HepG2 (cell line): Measurements from ENCODE around the gene ZBTB9. TPM values are rescaled to one million over a fixed set of nuclear protein-coding genes. Genes with fewer than 3 reads are reported as not detected.

Source experiments
- GATAD2A ChIP-seq: IDR thresholded peaks from 2 replicates; pipeline ENCODE4 v1.6.1; 2016
- IRF2 ChIP-seq: IDR thresholded peaks from 2 replicates; pipeline ENCODE4 v1.6.1; 2018; ENCODE audit warnings: missing genetic modification reagents, missing compliant biosample characterization
- NBN ChIP-seq: fragments of 450-650 bp; conservative IDR thresholded peaks from 2 replicates; pipeline ENCODE4 v1.6.1; 2017
- PBX2 ChIP-seq: IDR thresholded peaks from 2 replicates; pipeline ENCODE4 v1.6.1; 2016; ENCODE audit warnings: control low read depth
- REST ChIP-seq, 2 experiments: IDR thresholded peaks; 2 replicates each; pipeline ENCODE4 v1.6.1; 2011 to 2012; ENCODE audit warnings: low read length in 2 of 2, borderline replicate concordance in 1 of 2, low read depth in 1 of 2, mild to moderate bottlenecking in 1 of 2, moderate library complexity in 1 of 2
- SCMH1 ChIP-seq: sonication (generic); formaldehyde crosslinking; IDR thresholded peaks from 2 replicates; pipeline ENCODE4 v1.9.0; 2021; ENCODE audit warnings: missing genetic modification reagents, mild to moderate bottlenecking, borderline replicate concordance
- ZBTB38 ChIP-seq: sonication (generic); formaldehyde crosslinking; IDR thresholded peaks from 2 replicates; pipeline ENCODE4 v1.5.1; 2020; ENCODE audit warnings: mild to moderate bottlenecking, missing genetic modification reagents
- ZNF121 ChIP-seq: sonication (generic); formaldehyde crosslinking; IDR thresholded peaks from 2 replicates; pipeline ENCODE4 v1.5.0; 2020; ENCODE audit warnings: mild to moderate bottlenecking, missing genetic modification reagents
- ZNF329 ChIP-seq: sonication (generic); formaldehyde crosslinking; IDR thresholded peaks from 2 replicates; pipeline ENCODE4 v1.9.0; 2021; ENCODE audit warnings: low read depth, mild to moderate bottlenecking, missing genetic modification reagents
- ZNF841 ChIP-seq: sonication (generic); formaldehyde crosslinking; IDR thresholded peaks from 2 replicates; pipeline ENCODE4 v1.8.1; 2023; ENCODE audit warnings: missing genetic modification reagents, borderline replicate concordance
- polyA plus RNA-seq, 8 experiments: library from polyadenylated mRNA; depleted of rRNA in 3 of 8; stranded (reverse) in 7 of 8; unstranded in 1 of 8; fragments of >200 nt; fragmentation: Illumina TruSeq in 4 of 8; extraction: Trizol in 4 of 8; gene quantifications; 2 replicates each; pipeline versions ENCODE4 v1.2.1 to v1.2.3, GENCODE V29; 2011 to 2016; ENCODE audit warnings: low read depth in 4 of 8, missing spikeins in 1 of 8, mixed read lengths in 1 of 8; ENCODE audit not compliant: insufficient read depth in 1 of 8
- total RNA-seq, 5 experiments: library from RNA; depleted of rRNA; stranded (reverse); fragments of >200 nt; fragmentation: Illumina TruSeq; extraction: Trizol; gene quantifications; 2 replicates each; pipeline ENCODE4 v1.2.3, GENCODE V29; 2016; ENCODE audit warnings: low read depth in 1 of 5
- TF ChIP-seq, protein P1 (sequence below): sonication (generic); formaldehyde crosslinking; IDR thresholded peaks from 2 replicates; pipeline ENCODE4 v1.4.0; 2020; ENCODE audit warnings: mild to moderate bottlenecking, missing genetic modification reagents
- TF ChIP-seq, protein P2 (sequence below): sonication (generic); formaldehyde crosslinking; IDR thresholded peaks from 2 replicates; pipeline ENCODE4 v1.5.0; 2020; ENCODE audit warnings: mild to moderate bottlenecking, missing genetic modification reagents, borderline replicate concordance
- TF ChIP-seq, protein P3 (sequence below): sonication (generic); formaldehyde crosslinking; IDR thresholded peaks from 2 replicates; pipeline ENCODE4 v1.9.0; 2021; ENCODE audit warnings: missing genetic modification reagents, mild to moderate bottlenecking, borderline replicate concordance
- TF ChIP-seq, protein P4 (sequence below): sonication (generic); formaldehyde crosslinking; IDR thresholded peaks from 2 replicates; pipeline ENCODE4 v1.4.0; 2020; ENCODE audit warnings: missing genetic modification reagents

Gene ZBTB9
- total and polyA plus RNA-seq, 2 of the 13 experiments (the other 11 are each of a cell fraction or from before 2014, with no cell fraction given) = 5.3 to 9.2 TPM

GRCh38 chr6:33417903-33418689 is 36.3 kb upstream of the ZBTB9 start, which contains the start of gene CUTA (continued):
- TF ChIP-seq REST (IDR thresholded peaks at IDR 0.05; ENCODE audit: borderline replicate concordance in 1 of 2, low read depth in 1 of 2, low read length in 2 of 2) (no peak), ZNF841 (CRISPR knock-in tag) (no peak), ZNF121 (CRISPR knock-in tag) (no peak), SCMH1 (CRISPR knock-in tag) (no peak), GATAD2A (CRISPR knock-in tag) (peak; percentile 65), IRF2 (CRISPR knock-in tag) (peak; percentile 66), ZBTB38 (CRISPR knock-in tag) (peak; percentile 60; the same call in 1 of the 2 replicates), ZNF329 (peak; percentile 57; the same call in 1 of the 2 replicates), NBN (no peak), PBX2 (CRISPR knock-in tag) (no peak)
- TF ChIP-seq, protein P1, sequence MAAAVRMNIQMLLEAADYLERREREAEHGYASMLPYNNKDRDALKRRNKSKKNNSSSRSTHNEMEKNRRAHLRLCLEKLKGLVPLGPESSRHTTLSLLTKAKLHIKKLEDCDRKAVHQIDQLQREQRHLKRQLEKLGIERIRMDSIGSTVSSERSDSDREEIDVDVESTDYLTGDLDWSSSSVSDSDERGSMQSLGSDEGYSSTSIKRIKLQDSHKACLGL = peak; percentile 93; the same call in 1 of the 2 replicates
- TF ChIP-seq, protein P2, sequence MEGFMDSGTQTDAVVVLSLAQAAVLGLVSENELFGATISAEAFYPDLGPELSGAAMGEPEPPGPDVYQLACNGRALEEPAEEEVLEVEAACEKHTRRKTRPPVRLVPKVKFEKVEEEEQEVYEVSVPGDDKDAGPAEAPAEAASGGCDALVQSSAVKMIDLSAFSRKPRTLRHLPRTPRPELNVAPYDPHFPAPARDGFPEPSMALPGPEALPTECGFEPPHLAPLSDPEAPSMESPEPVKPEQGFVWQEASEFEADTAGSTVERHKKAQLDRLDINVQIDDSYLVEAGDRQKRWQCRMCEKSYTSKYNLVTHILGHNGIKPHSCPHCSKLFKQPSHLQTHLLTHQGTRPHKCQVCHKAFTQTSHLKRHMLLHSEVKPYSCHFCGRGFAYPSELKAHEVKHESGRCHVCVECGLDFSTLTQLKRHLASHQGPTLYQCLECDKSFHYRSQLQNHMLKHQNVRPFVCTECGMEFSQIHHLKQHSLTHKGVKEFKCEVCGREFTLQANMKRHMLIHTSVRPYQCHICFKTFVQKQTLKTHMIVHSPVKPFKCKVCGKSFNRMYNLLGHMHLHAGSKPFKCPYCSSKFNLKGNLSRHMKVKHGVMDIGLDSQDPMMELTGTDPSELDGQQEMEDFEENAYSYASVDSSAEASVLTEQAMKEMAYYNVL (CRISPR knock-in tag) = 0 out of 2 replicates have a peak, but pooled peaks have one; percentile 18
- TF ChIP-seq, protein P3, sequence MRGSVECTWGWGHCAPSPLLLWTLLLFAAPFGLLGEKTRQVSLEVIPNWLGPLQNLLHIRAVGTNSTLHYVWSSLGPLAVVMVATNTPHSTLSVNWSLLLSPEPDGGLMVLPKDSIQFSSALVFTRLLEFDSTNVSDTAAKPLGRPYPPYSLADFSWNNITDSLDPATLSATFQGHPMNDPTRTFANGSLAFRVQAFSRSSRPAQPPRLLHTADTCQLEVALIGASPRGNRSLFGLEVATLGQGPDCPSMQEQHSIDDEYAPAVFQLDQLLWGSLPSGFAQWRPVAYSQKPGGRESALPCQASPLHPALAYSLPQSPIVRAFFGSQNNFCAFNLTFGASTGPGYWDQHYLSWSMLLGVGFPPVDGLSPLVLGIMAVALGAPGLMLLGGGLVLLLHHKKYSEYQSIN (CRISPR knock-in tag) = 0 out of 2 replicates have a peak, but pooled peaks have one; percentile 81
- TF ChIP-seq, protein P4, sequence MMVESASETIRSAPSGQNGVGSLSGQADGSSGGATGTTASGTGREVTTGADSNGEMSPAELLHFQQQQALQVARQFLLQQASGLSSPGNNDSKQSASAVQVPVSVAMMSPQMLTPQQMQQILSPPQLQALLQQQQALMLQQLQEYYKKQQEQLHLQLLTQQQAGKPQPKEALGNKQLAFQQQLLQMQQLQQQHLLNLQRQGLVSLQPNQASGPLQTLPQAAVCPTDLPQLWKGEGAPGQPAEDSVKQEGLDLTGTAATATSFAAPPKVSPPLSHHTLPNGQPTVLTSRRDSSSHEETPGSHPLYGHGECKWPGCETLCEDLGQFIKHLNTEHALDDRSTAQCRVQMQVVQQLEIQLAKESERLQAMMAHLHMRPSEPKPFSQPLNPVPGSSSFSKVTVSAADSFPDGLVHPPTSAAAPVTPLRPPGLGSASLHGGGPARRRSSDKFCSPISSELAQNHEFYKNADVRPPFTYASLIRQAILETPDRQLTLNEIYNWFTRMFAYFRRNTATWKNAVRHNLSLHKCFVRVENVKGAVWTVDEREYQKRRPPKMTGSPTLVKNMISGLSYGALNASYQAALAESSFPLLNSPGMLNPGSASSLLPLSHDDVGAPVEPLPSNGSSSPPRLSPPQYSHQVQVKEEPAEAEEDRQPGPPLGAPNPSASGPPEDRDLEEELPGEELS (CRISPR knock-in tag) = peak; percentile 70
